ENCODE data around the gene RALB. TPM values are rescaled to one million over a fixed set of nuclear protein-coding genes. Genes with fewer than 3 reads are reported as not detected.
A peak's percentile ranks its signal among the peaks of the same experiment; 100 is the strongest.

RALB gene
- total RNA-seq, 4 donors from 2014 or later = 41.5 to 59.1 (median 54.4) TPM

DNA sequence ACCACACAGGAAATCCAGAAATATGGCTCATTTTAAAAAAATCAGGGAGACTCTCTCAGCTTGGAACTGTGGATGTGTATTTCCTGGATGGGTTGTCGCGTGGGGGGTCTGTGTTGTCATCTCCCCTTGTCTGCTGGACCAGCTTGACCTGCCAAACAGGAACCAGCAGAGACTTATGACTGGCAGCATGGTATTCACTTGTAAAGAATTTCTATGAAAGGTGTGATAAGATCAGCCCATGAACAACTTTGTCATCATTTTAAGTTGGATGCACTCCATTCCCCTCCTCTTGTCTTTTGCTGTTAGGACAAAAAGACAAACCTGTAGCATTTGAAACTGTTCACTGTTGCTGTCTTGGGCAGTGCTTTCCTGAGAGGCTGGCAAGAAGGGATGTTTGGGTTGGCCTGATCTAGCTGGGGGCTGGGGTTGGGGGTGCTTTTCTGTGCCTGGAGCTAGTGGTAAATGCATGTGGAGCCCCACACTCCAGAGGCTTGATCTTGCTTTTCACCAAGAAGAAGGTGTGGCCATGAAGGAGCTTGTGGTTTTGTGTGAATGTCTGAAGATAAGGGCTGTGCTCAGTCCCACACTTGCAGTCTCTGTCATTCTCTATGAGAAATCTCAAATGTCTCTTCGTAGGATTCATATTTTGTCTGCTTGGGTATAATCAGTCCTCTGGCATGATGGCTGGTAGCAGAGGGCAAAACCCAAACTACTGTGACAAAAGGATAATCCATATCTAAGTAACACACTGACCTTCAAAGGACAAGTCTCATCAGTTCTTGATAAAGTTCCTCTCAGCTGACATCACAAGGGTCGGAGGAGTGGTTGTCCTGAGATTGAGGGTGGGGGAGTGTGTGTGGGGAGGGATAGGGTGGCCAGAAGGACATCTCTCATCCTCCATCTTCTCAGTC, 39.0 kb downstream of the RALB start:
- DNase-seq (ENCODE audit: extremely low spot score) = no peak
- intact Hi-C loops (cut with DNase I) = no loop called here
- Histone ChIP-seq H3K27ac (replicated peaks in 1 of 4) (no peak overlapping the region), H3K4me1 (peaks cover 0 to 5% (median 2%) of the 10 kb centered on the region in 4 donors), H3K27me3 (no peaks in the 10 kb centered on the region), H3K4me3 (no peak overlapping the region), H3K9me3 (no peaks in the 10 kb centered on the region), H3K36me3 (peaks cover 24 to 63% (median 46%) of the 10 kb centered on the region in 4 donors)
- TF ChIP-seq EP300 (IDR thresholded peaks at IDR 0.05) = no peak
- TF ChIP-seq POLR2A (IDR thresholded peaks at IDR 0.05; ENCODE audit: low read depth) = no peak
- TF ChIP-seq, protein P1, sequence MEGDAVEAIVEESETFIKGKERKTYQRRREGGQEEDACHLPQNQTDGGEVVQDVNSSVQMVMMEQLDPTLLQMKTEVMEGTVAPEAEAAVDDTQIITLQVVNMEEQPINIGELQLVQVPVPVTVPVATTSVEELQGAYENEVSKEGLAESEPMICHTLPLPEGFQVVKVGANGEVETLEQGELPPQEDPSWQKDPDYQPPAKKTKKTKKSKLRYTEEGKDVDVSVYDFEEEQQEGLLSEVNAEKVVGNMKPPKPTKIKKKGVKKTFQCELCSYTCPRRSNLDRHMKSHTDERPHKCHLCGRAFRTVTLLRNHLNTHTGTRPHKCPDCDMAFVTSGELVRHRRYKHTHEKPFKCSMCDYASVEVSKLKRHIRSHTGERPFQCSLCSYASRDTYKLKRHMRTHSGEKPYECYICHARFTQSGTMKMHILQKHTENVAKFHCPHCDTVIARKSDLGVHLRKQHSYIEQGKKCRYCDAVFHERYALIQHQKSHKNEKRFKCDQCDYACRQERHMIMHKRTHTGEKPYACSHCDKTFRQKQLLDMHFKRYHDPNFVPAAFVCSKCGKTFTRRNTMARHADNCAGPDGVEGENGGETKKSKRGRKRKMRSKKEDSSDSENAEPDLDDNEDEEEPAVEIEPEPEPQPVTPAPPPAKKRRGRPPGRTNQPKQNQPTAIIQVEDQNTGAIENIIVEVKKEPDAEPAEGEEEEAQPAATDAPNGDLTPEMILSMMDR (IDR thresholded peaks at IDR 0.05) = no peak
- TF ChIP-seq POLR2AphosphoS5 (IDR thresholded peaks at IDR 0.05) = no peak
- WGBS = 70% methylated on average over 4 of the region's 4 CpGs

DNA sequence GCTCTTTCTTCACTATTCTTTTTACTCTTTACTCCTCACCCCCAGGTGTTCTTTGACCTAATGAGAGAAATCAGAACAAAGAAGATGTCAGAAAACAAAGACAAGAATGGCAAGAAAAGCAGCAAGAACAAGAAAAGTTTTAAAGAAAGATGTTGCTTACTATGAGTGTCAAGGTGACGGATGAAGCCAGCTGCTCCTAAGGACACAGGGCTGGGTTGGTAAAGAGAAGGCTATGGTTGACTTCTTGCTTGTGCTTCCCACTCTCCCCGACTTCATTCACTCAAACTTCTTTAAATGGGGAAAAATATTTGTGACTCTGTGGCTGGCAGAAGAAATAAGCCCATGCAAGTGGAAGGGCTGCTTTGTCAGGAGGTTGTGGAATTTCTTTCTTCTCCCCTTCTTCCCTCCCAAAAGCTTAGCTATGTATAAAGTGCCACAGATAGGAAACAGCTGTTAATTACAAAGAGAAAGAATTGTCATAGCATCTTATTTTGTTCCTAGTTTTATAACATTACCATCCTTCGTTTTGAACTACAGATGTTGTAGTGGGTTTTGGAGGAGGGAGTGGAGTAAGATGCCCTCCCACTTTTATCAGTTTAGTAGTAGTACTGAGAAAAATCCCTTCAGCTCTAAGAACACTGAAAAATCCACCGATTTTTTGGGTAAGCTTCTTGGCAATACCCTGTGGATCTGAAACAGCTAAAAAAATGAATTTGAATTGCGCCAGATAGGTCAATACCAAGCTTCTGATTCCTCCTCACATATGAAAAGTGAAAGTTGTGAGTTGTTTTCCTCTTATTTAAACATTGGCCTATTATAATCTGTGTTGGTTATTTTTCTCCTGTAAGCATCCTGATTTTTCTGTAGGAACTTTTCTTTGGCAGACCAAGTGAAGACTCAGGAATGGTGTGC, 40.7 kb downstream of the RALB start:
- DNase-seq (ENCODE audit: extremely low spot score) = no peak
- Histone ChIP-seq H3K4me1 (peaks cover 0 to 4% (median 0%) of the 10 kb centered on the region in 4 donors), H3K4me3 (peak overlapping the region in 1 of 4 donors; percentile 2), H3K27me3 (no peaks in the 10 kb centered on the region), H3K9me3 (no peaks in the 10 kb centered on the region), H3K27ac (replicated peaks in 1 of 4) (peak overlapping the region in 2 of 4 donors; percentile 23 to 36), H3K36me3 (peaks cover 28 to 80% (median 56%) of the 10 kb centered on the region in 4 donors)
- WGBS = 59% methylated on average over 5 of the region's 5 CpGs
- TF ChIP-seq POLR2AphosphoS5 (IDR thresholded peaks at IDR 0.05) (no peak), EP300 (IDR thresholded peaks at IDR 0.05) (no peak), POLR2A (IDR thresholded peaks at IDR 0.05; ENCODE audit: low read depth) (no peak)
- TF ChIP-seq, protein P1 (IDR thresholded peaks at IDR 0.05) = no peak
- intact Hi-C loops (cut with DNase I) = no loop called here

DNA sequence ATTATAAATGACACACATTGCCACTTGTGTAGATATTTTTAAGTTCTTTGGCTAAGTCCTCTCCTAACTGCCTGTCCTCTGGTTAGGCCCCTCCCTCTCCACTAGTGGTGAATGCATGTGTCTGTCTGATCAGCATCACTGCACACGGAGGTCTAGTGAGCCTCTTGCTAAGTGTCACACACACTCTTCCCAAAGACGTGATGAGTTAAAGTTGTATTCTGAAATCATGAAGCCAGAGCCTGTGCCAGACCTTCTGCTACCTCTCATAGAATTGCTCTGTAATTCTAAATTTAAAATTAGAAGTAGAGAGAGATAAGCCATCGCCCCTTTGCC, 41.3 kb downstream of the RALB start:
- no peaks in the 10 kb centered on the region for H3K9me3 ChIP-seq
- 55% methylated on average over 3 of the region's 3 CpGs for WGBS
- peaks cover 0 to 4% (median 0%) of the 10 kb centered on the region in 4 donors for H3K4me1 ChIP-seq
- no peaks in the 10 kb centered on the region for H3K27me3 ChIP-seq
- DNase-seq (ENCODE audit: extremely low spot score) = no peak
- TF ChIP-seq POLR2A (IDR thresholded peaks at IDR 0.05; ENCODE audit: low read depth) (no peak), EP300 (IDR thresholded peaks at IDR 0.05) (no peak), POLR2AphosphoS5 (IDR thresholded peaks at IDR 0.05) (no peak)
- TF ChIP-seq, protein P1 (IDR thresholded peaks at IDR 0.05) = no peak
- H3K36me3 ChIP-seq = peaks cover 28 to 86% (median 59%) of the 10 kb centered on the region in 4 donors
- intact Hi-C loops (cut with DNase I) = no loop called here
- H3K27ac ChIP-seq (replicated peaks in 1 of 4) = peak overlapping the region in 2 of 4 donors; percentile 23 to 36
- peak overlapping the region in 1 of 4 donors; percentile 2 for H3K4me3 ChIP-seq

DNA sequence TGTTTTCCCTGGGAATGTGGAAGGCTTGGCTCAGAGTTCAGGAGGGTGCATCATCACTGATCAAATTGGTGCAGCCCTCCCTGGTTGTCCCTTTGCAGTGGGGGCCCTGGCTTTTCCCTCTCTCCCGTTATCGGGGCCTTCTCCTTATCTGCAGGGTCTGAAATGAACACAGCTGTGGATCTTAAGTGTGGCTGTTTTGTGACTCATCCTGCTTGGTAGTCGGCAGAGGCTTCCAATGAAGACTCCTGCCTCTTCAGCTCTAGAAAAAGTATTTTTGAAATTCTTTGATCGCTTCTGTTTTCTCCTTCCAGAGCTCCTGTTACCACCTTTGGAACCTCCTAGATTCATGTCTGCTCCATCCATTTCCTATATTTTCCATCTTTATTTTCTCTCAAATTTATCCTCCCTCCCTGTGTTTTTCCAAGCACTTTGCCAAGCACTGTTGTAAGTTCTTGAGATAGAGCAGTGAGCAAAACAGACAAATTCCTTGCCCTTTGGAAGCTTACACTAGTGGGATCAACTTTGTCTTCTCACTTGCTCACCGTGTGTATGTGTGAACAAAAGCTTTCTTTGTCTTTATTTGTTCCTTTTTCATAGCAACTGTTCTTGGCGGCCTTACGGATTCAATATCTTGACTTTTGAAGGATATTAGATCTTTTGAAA, 45.7 kb downstream of the RALB start:
- H3K27me3 ChIP-seq = no peaks in the 10 kb centered on the region
- intact Hi-C loops (cut with DNase I) = no loop called here
- peaks cover 22 to 95% (median 61%) of the 10 kb centered on the region in 4 donors for H3K36me3 ChIP-seq
- no peak for DNase-seq (ENCODE audit: extremely low spot score)
- H3K9me3 ChIP-seq = no peaks in the 10 kb centered on the region
- 89% methylated on average over 7 of the region's 7 CpGs for WGBS
- H3K27ac ChIP-seq (replicated peaks in 1 of 4) = no peak overlapping the region
- H3K4me3 ChIP-seq = no peak overlapping the region
- TF ChIP-seq POLR2AphosphoS5 (IDR thresholded peaks at IDR 0.05) (no peak), EP300 (IDR thresholded peaks at IDR 0.05) (no peak), POLR2A (IDR thresholded peaks at IDR 0.05; ENCODE audit: low read depth) (no peak)
- TF ChIP-seq, protein P1 (IDR thresholded peaks at IDR 0.05) = no peak
- no peaks in the 10 kb centered on the region for H3K4me1 ChIP-seq

Data from esophagus muscularis mucosa (tissue), 4 donors.